HepG2 (cell line): Measurements from ENCODE around the gene COPS7A. TPM values are rescaled to one million over a fixed set of nuclear protein-coding genes. Genes with fewer than 3 reads are reported as not detected.

Source experiments
- HMGA1 ChIP-seq: sonication (generic); formaldehyde crosslinking; conservative IDR thresholded peaks from 2 replicates; pipeline ENCODE4 v1.4.0; 2020; ENCODE audit warnings: missing genetic modification reagents
- MBD4 ChIP-seq: IDR thresholded peaks from 2 replicates; pipeline ENCODE4 v1.6.1; 2012; ENCODE audit warnings: low read length, inconsistent platforms, borderline replicate concordance
- MXD3 ChIP-seq: IDR thresholded peaks from 2 replicates; pipeline ENCODE4 v1.6.1; 2016; ENCODE audit warnings: mild to moderate bottlenecking, missing biosample characterization, missing genetic modification reagents
- NCOA1 ChIP-seq: sonication (generic); formaldehyde crosslinking; IDR thresholded peaks from 2 replicates; pipeline ENCODE4 v1.9.0; 2021; ENCODE audit warnings: missing genetic modification reagents
- NFIC ChIP-seq: IDR thresholded peaks from 2 replicates; pipeline ENCODE4 v1.6.1; 2012; ENCODE audit warnings: mild to moderate bottlenecking, low read length, inconsistent platforms
- PCBP1 ChIP-seq: fragments of 200-400 bp; formaldehyde crosslinking; IDR thresholded peaks from 2 replicates; pipeline ENCODE4 v1.6.1; 2017; ENCODE audit warnings: mild to moderate bottlenecking, low read depth, low read length, borderline replicate concordance
- SP2 ChIP-seq: sonication (generic); formaldehyde crosslinking; IDR thresholded peaks from 2 replicates; pipeline ENCODE4 v1.5.1; 2020; ENCODE audit warnings: mild to moderate bottlenecking, missing genetic modification reagents
- TCF7L2 ChIP-seq: IDR thresholded peaks from 2 replicates; pipeline ENCODE4 v1.6.1; 2011; ENCODE audit warnings: mild to moderate bottlenecking, low read depth, low read length, moderate library complexity
- TFE3 ChIP-seq: IDR thresholded peaks from 2 replicates; pipeline ENCODE4 v1.6.1; 2016
- ZBED4 ChIP-seq: sonication (generic); formaldehyde crosslinking; IDR thresholded peaks from 2 replicates; pipeline ENCODE4 v1.4.0; 2020; ENCODE audit warnings: missing genetic modification reagents, borderline replicate concordance
- ZNF160 ChIP-seq: sonication (generic); formaldehyde crosslinking; IDR thresholded peaks from 2 replicates; pipeline ENCODE4 v1.8.0; 2022; ENCODE audit warnings: mild to moderate bottlenecking, inconsistent platforms, missing genetic modification reagents
- ZNF598 ChIP-seq: sonication (generic); formaldehyde crosslinking; IDR thresholded peaks from 2 replicates; pipeline ENCODE4 v1.5.1; 2020; ENCODE audit warnings: mild to moderate bottlenecking, missing genetic modification reagents, borderline replicate concordance
- ZNF605 ChIP-seq: sonication (generic); formaldehyde crosslinking; IDR thresholded peaks from 2 replicates; pipeline ENCODE4 v1.8.0; 2022; ENCODE audit warnings: mild to moderate bottlenecking, missing genetic modification reagents
- ZNF839 ChIP-seq: sonication (generic); formaldehyde crosslinking; IDR thresholded peaks from 2 replicates; pipeline ENCODE4 v1.4.0; 2020; ENCODE audit warnings: missing genetic modification reagents, mild to moderate bottlenecking, borderline replicate concordance
- ZSCAN25 ChIP-seq: sonication (generic); formaldehyde crosslinking; IDR thresholded peaks from 2 replicates; pipeline ENCODE4 v1.8.0; 2022; ENCODE audit warnings: mild to moderate bottlenecking, missing genetic modification reagents
- ZSCAN31 ChIP-seq: sonication (generic); formaldehyde crosslinking; IDR thresholded peaks from 2 replicates; pipeline ENCODE4 v1.5.0; 2020; ENCODE audit warnings: low read depth, mild to moderate bottlenecking, missing genetic modification reagents
- polyA plus RNA-seq, 8 experiments: library from polyadenylated mRNA; depleted of rRNA in 3 of 8; stranded (reverse) in 7 of 8; unstranded in 1 of 8; fragments of >200 nt; fragmentation: Illumina TruSeq in 4 of 8; extraction: Trizol in 4 of 8; gene quantifications; 2 replicates each; pipeline versions ENCODE4 v1.2.1 to v1.2.3, GENCODE V29; 2011 to 2016; ENCODE audit warnings: low read depth in 4 of 8, missing spikeins in 1 of 8, mixed read lengths in 1 of 8; ENCODE audit not compliant: insufficient read depth in 1 of 8
- total RNA-seq, 5 experiments: library from RNA; depleted of rRNA; stranded (reverse); fragments of >200 nt; fragmentation: Illumina TruSeq; extraction: Trizol; gene quantifications; 2 replicates each; pipeline ENCODE4 v1.2.3, GENCODE V29; 2016; ENCODE audit warnings: low read depth in 1 of 5
- TF ChIP-seq, protein P1 (sequence below): sonication (generic); formaldehyde crosslinking; IDR thresholded peaks from 2 replicates; pipeline ENCODE4 v1.8.1; 2023; ENCODE audit warnings: mild to moderate bottlenecking, inconsistent platforms, moderate library complexity, missing genetic modification reagents, borderline replicate concordance

Gene COPS7A
- total and polyA plus RNA-seq, 2 of the 13 experiments (the other 11 are each of a cell fraction or from before 2014, with no cell fraction given): 40.0 to 73.6 TPM

DNA sequence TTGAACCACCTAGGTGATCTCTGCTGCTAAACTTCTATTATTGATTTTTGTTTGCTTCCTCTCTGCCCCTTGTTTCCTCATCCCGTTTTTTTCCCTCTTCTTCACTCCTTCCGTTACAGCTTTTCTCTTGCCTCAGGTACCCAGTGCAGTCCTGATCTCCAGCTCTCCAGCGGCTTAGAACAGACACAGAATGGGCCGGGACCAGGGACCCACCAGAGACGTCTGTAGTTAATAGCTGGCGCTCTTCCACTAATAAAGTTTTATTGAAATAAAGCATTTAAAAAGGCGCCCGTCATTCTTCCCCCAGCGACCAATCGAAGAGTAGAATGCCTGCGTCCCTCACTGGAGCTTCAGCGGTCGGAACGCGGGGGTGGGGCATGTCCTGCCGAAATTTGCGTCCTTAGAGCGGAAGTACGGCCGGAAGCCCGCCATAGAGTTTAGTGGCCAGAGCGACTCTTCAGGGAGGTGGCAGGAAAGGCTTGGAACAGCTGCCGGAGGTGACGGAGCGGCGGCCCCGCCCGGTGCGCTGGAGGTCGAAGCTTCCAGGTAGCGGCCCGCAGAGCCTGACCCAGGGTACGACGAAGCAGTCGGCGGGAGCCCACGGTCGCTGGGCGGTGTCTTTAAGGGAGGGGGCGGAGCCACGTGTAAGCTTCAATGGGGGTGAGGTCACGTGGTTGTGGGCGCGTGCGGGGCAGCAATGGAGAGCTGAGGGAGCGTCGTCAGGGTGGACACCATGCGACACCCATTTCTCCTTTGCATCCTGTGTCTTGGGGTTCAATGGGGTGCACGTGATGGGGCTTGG is at the start of gene COPS7A (continued):
- TF ChIP-seq NFIC (peak; percentile 33; the same call in 1 of the 2 replicates), ZNF160 (peak; percentile 87), PCBP1 (peak; percentile 37; the same call in 1 of the 2 replicates), MXD3 (peak; percentile 92), ZNF605 (peak; percentile 95), ZNF598 (CRISPR knock-in tag) (peak; percentile 62; the same call in 1 of the 2 replicates), ZSCAN31 (CRISPR knock-in tag) (peak; percentile 83; the same call in 1 of the 2 replicates), ZSCAN25 (CRISPR knock-in tag) (peak; percentile 65; the same call in 1 of the 2 replicates), TFE3 (peak; percentile 94), SP2 (CRISPR knock-in tag) (peak; percentile 85), MBD4 (no peak), HMGA1 (CRISPR knock-in tag) (no peak), NCOA1 (CRISPR knock-in tag) (no peak), ZBED4 (CRISPR knock-in tag) (peak; percentile 57; the same call in 1 of the 2 replicates), TCF7L2 (no peak), ZNF839 (peak; percentile 74; the same call in 1 of the 2 replicates)
- TF ChIP-seq, protein P1, sequence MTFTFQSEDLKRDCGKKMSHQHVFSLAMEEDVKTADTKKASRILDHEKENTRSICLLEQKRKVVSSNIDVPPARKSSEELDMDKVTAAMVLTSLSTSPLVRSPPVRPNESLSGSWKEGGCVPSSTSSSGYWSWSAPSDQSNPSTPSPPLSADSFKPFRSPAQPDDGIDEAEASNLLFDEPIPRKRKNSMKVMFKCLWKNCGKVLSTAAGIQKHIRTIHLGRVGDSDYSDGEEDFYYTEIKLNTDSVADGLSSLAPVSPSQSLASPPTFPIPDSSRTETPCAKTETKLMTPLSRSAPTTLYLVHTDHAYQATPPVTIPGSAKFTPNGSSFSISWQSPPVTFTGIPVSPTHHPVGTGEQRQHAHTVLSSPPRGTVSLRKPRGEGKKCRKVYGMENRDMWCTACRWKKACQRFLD: peak; percentile 75; the same call in 1 of the 2 replicates
